HepG2 (cell line): ENCODE measurements around the gene RNU7-1. TPM values are rescaled to one million over a fixed set of nuclear protein-coding genes. Genes with fewer than 3 reads are reported as not detected.

Source experiments
- ATAC-seq: fragments of 200-7000 bp; cut with Tn5 transposase; 3 replicates; pipeline ENCODE4 v1.9.1; 2020; ENCODE audit warnings: mild to moderate bottlenecking, moderate library complexity
- BruUV-seq: library from RNA; stranded (reverse); fragments of 400-500 nt; replicated peaks from 2 replicates; lab custom pipeline; 2021; lab: Mats Ljungman, UMichigan
- CTCF ChIA-PET: fragments of 300-600 bp; formaldehyde crosslinking; extraction: SDS; loops from one replicate; lab custom pipeline; 2021; ENCODE audit warnings: low total read pairs, inconsistent platforms, low intra/inter-chr PET ratio; lab: Yijun Ruan, JAX
- POLR2A ChIA-PET: fragments of 350-600 bp; sonication (Branson Sonifier 250); formaldehyde crosslinking; loops from one replicate; lab custom pipeline; 2020; ENCODE audit warnings: antibody characterized with exemption, inconsistent platforms; lab: Yijun Ruan, JAX
- DNase-seq: peaks from one replicate; pipeline ENCODE4 v3.0.0-alpha.2; 2015; ENCODE audit warnings: low spot score
- FAIRE-seq: peaks from 3 replicates; lab custom pipeline; 2011; peaks lifted over from hg19 to GRCh38; lab: Jason Lieb, UNC
- H2AFZ ChIP-seq: one replicate; pipeline ENCODE4 v1.6.1; 2011; ENCODE audit warnings: low read length, inconsistent platforms
- H3K27ac ChIP-seq: fragments of 300-600 bp; 3 replicates; pipeline ENCODE4 v1.8.0; 2011; ENCODE audit warnings: mixed run types, mild to moderate bottlenecking, mixed read lengths, low read length, inconsistent platforms; ENCODE audit not compliant: insufficient read depth; ENCODE audit errors: extremely low read length
- H3K27me3 ChIP-seq, 2 experiments: fragments of 200-600 bp in 1 of 2; 2 replicates in 1 of 2; 3 replicates in 1 of 2; pipeline versions ENCODE4 v1.6.0 to v1.8.0; 2011; ENCODE audit warnings: low read length in 2 of 2, mild to moderate bottlenecking in 2 of 2, moderate library complexity in 2 of 2, inconsistent platforms in 1 of 2; ENCODE audit not compliant: insufficient read depth in 2 of 2, control insufficient read depth in 1 of 2
- H3K36me3 ChIP-seq, 2 experiments: fragments of 200-600 bp in 1 of 2; replicated peaks in 1 of 2; 2 replicates in 1 of 2; 3 replicates in 1 of 2; pipeline versions ENCODE4 v1.5.1 to v1.8.0; 2011; ENCODE audit warnings: low read length in 2 of 2, inconsistent platforms in 1 of 2; ENCODE audit not compliant: insufficient read depth in 2 of 2, control insufficient read depth in 1 of 2
- H3K4me1 ChIP-seq: 2 replicates; pipeline ENCODE4 v1.5.1; 2012; ENCODE audit warnings: low read length, inconsistent platforms; ENCODE audit not compliant: insufficient read depth
- H3K4me2 ChIP-seq: 2 replicates; pipeline ENCODE4 v1.6.0; 2011; ENCODE audit warnings: low read depth, low read length, inconsistent platforms
- H3K4me3 ChIP-seq, 3 experiments: fragments of 200-600 bp in 1 of 3; sonication (generic), shearing (Covaris generic) in 1 of 3; replicated peaks in 1 of 3; 2 replicates each; pipeline ENCODE4 v1.5.1; 2011 to 2016; ENCODE audit warnings: low read length in 3 of 3, inconsistent platforms in 2 of 3, low read depth in 2 of 3, mild to moderate bottlenecking in 2 of 3, control low read depth in 1 of 3, mixed read lengths in 1 of 3; ENCODE audit not compliant: insufficient read depth in 1 of 3
- H3K79me2 ChIP-seq: one replicate; pipeline ENCODE4 v1.6.1; 2011; ENCODE audit warnings: low read length, inconsistent platforms; ENCODE audit not compliant: insufficient read depth
- H3K9ac ChIP-seq: 2 replicates; pipeline ENCODE4 v1.6.0; 2011; ENCODE audit warnings: mild to moderate bottlenecking, low read depth, low read length, inconsistent platforms; ENCODE audit not compliant: insufficient read depth
- H3K9me3 ChIP-seq: 2 replicates; pipeline ENCODE4 v1.5.1; 2012; ENCODE audit warnings: mild to moderate bottlenecking, low read length
- H4K20me1 ChIP-seq: 2 replicates; pipeline ENCODE4 v1.6.0; 2011; ENCODE audit warnings: inconsistent platforms, mild to moderate bottlenecking, low read length, moderate library complexity; ENCODE audit not compliant: insufficient read depth
- CCDC6 ChIP-seq: sonication (generic); formaldehyde crosslinking; IDR thresholded peaks from 2 replicates; pipeline ENCODE4 v1.8.1; 2022; ENCODE audit warnings: mild to moderate bottlenecking, missing genetic modification reagents, moderate library complexity
- HMG20A ChIP-seq: IDR thresholded peaks from 2 replicates; pipeline ENCODE4 v1.6.1; 2016; ENCODE audit warnings: borderline replicate concordance
- KMT2A ChIP-seq: sonication (generic); formaldehyde crosslinking; IDR thresholded peaks from 2 replicates; pipeline ENCODE4 v1.4.0; 2020; ENCODE audit warnings: missing genetic modification reagents
- MNT ChIP-seq: fragments of 450-650 bp; IDR thresholded peaks from 2 replicates; pipeline ENCODE4 v1.6.1; 2016
- ZMYM4 ChIP-seq: sonication (generic); formaldehyde crosslinking; IDR thresholded peaks from 2 replicates; pipeline ENCODE4 v1.8.1; 2023; ENCODE audit warnings: mild to moderate bottlenecking, missing genetic modification reagents
- ZNF253 ChIP-seq: sonication (generic); formaldehyde crosslinking; IDR thresholded peaks from 2 replicates; pipeline ENCODE4 v1.8.0; 2022; ENCODE audit warnings: mild to moderate bottlenecking, missing genetic modification reagents, borderline replicate concordance
- ZNF414 ChIP-seq: sonication (generic); formaldehyde crosslinking; IDR thresholded peaks from 2 replicates; pipeline ENCODE4 v1.5.0; 2020; ENCODE audit warnings: missing genetic modification reagents
- ZNF556 ChIP-seq: sonication (generic); formaldehyde crosslinking; IDR thresholded peaks from 2 replicates; pipeline ENCODE4 v1.4.0; 2020; ENCODE audit warnings: mild to moderate bottlenecking, missing genetic modification reagents, borderline replicate concordance
- ZNF577 ChIP-seq: sonication (generic); formaldehyde crosslinking; IDR thresholded peaks from 2 replicates; pipeline ENCODE4 v1.4.0; 2020; ENCODE audit warnings: mild to moderate bottlenecking, low read depth, missing genetic modification reagents, borderline replicate concordance
- ZNF619 ChIP-seq: sonication (generic); formaldehyde crosslinking; IDR thresholded peaks from 2 replicates; pipeline ENCODE4 v1.4.0; 2020; ENCODE audit warnings: mild to moderate bottlenecking, missing genetic modification reagents
- WGBS: methylation state at CpG from one replicate; pipeline ENCODE4 v1.1.6; 2017; ENCODE audit warnings: low lambda C conversion rate; 5-methylcytosine and 5-hydroxymethylcytosine counted together
- in situ Hi-C: cut with HindIII; loops from 2 replicates; pipeline ENCODE4 v1.10.0; 2017; ENCODE audit warnings: low pct_unique_long_range_greater_than_20kb; ENCODE audit not compliant: extremely low pct_ligation_motif_present
- intact Hi-C: fragments of 100-400 bp; cut with micrococcal nuclease; formaldehyde crosslinking; loops from one replicate; pipeline ENCODE4 v1.10.0; 2022; ENCODE audit not compliant: unreplicated experiment
- polyA plus RNA-seq, 8 experiments: library from polyadenylated mRNA; depleted of rRNA in 3 of 8; stranded (reverse) in 7 of 8; unstranded in 1 of 8; fragments of >200 nt; fragmentation: Illumina TruSeq in 4 of 8; extraction: Trizol in 4 of 8; gene quantifications; 2 replicates each; pipeline versions ENCODE4 v1.2.1 to v1.2.3, GENCODE V29; 2011 to 2016; ENCODE audit warnings: low read depth in 4 of 8, missing spikeins in 1 of 8, mixed read lengths in 1 of 8; ENCODE audit not compliant: insufficient read depth in 1 of 8
- total RNA-seq, 5 experiments: library from RNA; depleted of rRNA; stranded (reverse); fragments of >200 nt; fragmentation: Illumina TruSeq; extraction: Trizol; gene quantifications; 2 replicates each; pipeline ENCODE4 v1.2.3, GENCODE V29; 2016; ENCODE audit warnings: low read depth in 1 of 5

RNU7-1 gene
- total and polyA plus RNA-seq, 2 of the 13 experiments (the other 11 are each of a cell fraction or from before 2014, with no cell fraction given) = not detected

- no peaks in the 10 kb centered on the region for H4K20me1 ChIP-seq
- TF ChIP-seq ZNF577 (CRISPR knock-in tag) = no peak
- no peak for TF ChIP-seq KMT2A
- no peak for TF ChIP-seq ZNF414
- no peak for TF ChIP-seq HMG20A (CRISPR knock-in tag)
- 0 out of 2 replicates have a peak, but pooled peaks have one; percentile 34 for TF ChIP-seq CCDC6 (CRISPR knock-in tag)
- no peak for TF ChIP-seq ZNF556 (CRISPR knock-in tag)
- no peak for TF ChIP-seq MNT
- TF ChIP-seq ZMYM4 (CRISPR knock-in tag) = peak; percentile 25; the same call in 1 of the 2 replicates
- no peak for TF ChIP-seq ZNF619 (CRISPR knock-in tag)
- no peak for TF ChIP-seq ZNF253 (CRISPR knock-in tag)
- no peaks in the 10 kb centered on the region for H3K27me3 ChIP-seq
- no peak overlapping the region for H2AFZ ChIP-seq
- ATAC-seq = no peak
- 96% methylated on average over 5 of the region's 6 CpGs for WGBS
- in situ Hi-C loops (no loop called here), intact Hi-C loops (no loop called here)
- no TSS peak for BruUV-seq
- peaks cover 17 to 45% of the 10 kb centered on the region in 2 experiments for H3K36me3 ChIP-seq
- no peak overlapping the region for H3K9ac ChIP-seq
- DNase-seq = no peak
- H3K4me1 ChIP-seq = peaks cover 53% of the 10 kb centered on the region
- H3K9me3 ChIP-seq = no peaks in the 10 kb centered on the region
- peak overlapping the region; percentile 98 for H3K27ac ChIP-seq
- H3K4me2 ChIP-seq = no peak overlapping the region
- H3K79me2 ChIP-seq = no peaks in the 10 kb centered on the region
- ChIA-PET CTCF (no interaction called here), POLR2A (interaction anchor here (2.1 to 5.1 kb wide), 3 partner anchors 32 to 40 kb away, joined by 9 to 52 read pairs (median 12); partner anchors contain the start of genes C12orf57, LPCAT3 and RNU7-1)
- H3K4me3 ChIP-seq = no peak overlapping the region
- FAIRE-seq = no peak
These were observed 34.6 kb downstream of the RNU7-1 start for GRCh38 chr12:6978188-6978587.
